A549 treated with GW870086 at 1 μM for 4 hours (cell line): ENCODE data around the gene TARS2. TPM values are rescaled to one million over a fixed set of nuclear protein-coding genes. Genes with fewer than 3 reads are reported as not detected.

Source experiments
- total RNA-seq: library from RNA; stranded (reverse); fragments of 200-300 nt; extraction: Qiagen RNA extraction; gene quantifications from 5 replicates; pipeline ENCODE4 v1.2.3, GENCODE V29; 2022; ENCODE audit warnings: low read depth

The TARS2 gene, protein sequence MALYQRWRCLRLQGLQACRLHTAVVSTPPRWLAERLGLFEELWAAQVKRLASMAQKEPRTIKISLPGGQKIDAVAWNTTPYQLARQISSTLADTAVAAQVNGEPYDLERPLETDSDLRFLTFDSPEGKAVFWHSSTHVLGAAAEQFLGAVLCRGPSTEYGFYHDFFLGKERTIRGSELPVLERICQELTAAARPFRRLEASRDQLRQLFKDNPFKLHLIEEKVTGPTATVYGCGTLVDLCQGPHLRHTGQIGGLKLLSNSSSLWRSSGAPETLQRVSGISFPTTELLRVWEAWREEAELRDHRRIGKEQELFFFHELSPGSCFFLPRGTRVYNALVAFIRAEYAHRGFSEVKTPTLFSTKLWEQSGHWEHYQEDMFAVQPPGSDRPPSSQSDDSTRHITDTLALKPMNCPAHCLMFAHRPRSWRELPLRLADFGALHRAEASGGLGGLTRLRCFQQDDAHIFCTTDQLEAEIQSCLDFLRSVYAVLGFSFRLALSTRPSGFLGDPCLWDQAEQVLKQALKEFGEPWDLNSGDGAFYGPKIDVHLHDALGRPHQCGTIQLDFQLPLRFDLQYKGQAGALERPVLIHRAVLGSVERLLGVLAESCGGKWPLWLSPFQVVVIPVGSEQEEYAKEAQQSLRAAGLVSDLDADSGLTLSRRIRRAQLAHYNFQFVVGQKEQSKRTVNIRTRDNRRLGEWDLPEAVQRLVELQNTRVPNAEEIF
- total RNA-seq, result 18.9 to 21.3 TPM (median 20.6 TPM) in 5 replicates

DNA sequence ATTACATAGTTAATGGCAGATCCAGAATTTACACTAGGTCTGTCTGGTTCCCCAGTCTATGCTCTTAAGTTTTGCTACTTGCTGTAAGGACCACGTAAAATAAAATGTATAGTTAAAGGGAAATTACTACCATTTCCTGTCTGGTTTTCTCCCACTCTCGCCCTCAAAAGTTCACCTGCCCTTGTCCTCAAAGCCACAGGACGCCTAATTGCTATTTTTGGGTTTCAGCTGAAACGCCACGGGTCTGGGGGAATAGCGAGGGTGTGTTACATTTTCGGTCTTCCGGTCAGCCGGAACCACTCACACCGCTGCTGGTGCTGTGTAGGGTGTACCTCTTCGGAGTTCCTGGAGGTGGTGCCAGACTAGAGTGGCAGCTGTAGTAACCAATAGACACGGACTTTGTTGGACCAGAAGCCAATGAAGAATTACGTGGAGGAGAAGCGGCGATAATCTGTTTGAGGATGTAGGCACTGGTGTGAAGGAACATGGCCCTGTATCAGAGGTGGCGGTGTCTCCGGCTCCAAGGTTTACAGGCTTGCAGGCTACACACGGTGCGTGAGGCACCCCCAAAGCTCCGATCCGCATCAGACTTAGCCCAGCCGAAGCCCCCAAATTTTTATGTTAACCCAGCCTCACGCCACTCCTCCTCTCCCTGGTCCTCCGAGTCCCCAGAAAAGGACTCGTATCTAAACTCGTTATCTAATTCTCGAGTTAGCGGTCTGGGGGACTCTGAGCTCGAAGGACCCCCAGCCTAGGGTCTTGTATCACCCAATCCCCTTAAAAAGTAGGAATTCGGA, at the start of gene TARS2:
Gene TARS2, plus strand, starts transcription at position 454 of the 797 bp plus-strand sequence. Its CDS starts 32 bp downstream, at position 486.

DNA sequence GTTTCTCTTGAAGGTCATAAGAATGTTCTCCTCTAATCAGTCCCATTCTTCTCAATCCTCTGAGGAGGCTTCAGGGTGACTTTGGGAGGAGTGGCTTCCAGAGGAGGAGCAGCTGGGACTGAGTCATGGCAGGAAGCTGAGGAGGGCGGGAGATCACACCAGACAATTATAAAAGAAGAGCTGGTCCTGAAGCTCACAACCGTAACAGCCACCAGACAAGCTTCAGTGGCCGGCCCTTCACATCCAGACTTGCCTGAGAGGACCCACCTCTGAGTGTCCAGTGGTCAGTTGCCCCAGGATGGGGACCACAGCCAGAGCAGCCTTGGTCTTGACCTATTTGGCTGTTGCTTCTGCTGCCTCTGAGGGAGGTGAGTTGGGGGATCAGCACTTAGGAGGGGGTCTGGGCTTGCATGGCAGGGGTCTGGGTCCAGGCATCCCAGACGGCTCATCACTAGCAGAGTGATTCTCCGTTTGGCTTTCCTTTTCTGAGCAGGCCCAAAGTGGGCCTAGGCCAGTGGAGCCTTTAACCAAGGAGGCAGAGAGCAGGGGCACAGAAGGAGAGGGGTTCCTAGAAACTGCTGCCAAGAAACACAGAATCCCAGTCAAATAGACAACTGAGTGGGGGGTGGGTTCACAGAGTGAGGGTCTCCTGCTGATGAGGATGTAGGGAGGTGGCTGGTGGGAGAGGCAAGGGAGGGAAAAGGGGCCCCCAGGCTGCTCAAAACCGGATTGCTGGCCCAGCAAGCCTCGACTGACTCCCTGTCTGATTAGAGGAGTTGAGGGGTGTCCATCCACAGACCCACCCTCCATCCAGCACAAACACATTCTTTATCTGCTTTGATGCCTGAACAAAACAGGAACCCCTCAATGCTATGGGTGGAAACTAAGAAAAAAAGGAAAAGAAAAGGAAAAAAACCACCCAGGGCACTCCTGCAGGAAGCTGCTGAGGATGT, 21.0 kb downstream of the TARS2 start, which contains the start of gene ECM1:
Gene ECM1, plus strand, starts transcription at position 198 of the 953 bp plus-strand sequence. Its CDS starts 101 bp downstream, at position 299.

GRCh38 chr1:150515328-150516049, 28.3 kb downstream of the TARS2 start, which contains the start of gene FALEC:
TSS of gene FALEC (plus strand) at chr1:150515752.

DNA sequence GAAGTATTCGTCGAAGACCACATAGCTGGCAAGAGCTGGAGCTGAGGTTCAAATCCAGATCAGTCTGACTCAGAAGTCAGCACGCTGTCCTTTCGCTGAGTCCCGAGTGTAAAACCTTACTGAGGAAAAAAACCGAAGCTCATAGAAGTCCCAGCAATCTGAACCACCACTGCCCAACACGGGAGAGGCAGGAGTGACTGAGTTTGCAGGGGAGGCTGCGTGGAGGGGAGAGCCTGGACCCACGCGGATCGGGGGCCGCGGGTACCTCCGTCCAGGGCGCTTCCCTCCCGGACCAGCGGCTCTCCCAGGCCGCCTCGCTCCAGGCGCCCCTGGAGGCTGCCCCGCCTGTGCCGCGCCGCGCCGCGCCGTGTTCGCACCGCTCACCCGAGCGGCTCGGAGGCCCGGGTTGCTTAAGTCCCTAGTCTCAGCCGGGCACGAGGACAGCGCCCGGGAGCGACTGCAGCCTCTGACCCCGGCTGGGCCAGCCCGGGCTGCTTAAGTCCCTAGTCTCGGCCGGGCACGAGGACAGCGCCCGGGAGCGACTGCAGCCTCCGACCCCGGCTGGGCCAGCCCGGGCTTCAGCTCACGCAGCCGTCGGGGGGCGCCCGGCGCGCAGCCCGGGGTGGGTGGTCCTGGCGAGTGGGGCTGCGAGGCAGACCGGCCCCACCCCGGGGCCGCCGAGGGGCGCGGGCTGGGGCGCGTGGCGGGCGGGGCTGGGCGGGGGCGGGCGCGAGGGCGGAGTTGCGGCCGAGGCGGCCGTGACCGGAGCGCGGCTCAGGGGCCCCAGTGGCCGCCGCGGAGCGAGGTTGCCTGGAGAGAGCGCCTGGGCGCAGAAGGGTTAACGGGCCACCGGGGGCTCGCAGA, 61.6 kb downstream of the TARS2 start, which contains the start of gene ADAMTSL4:
Gene ADAMTSL4, plus strand, starts transcription at position 777 of the 864 bp plus-strand sequence. CDS start 2,881 bp downstream, outside the sequence.

Other genes with a start within 250 kb of the TARS2 start
- not detected in 5 replicates for gene CA14, start 229.6 kb upstream of the TARS2 start, total RNA-seq
- 124 to 143 TPM (median 139 TPM) in 5 replicates for gene APH1A, start 218.4 kb upstream of the TARS2 start, total RNA-seq
- 0.31 to 0.38 TPM (median 0.34 TPM) in 4 of 5 replicates, not detected in the other for gene C1orf54, start 214.6 kb upstream of the TARS2 start, total RNA-seq
- gene CIART, start 204.9 kb upstream of the TARS2 start, total RNA-seq, result 0.97 to 2.4 TPM (median 1.3 TPM) in 5 replicates
- 82.1 to 87.8 TPM (median 84.2 TPM) in 5 replicates for gene MRPS21, start 193.6 kb upstream of the TARS2 start, total RNA-seq
- 51.5 to 56.0 TPM (median 52.2 TPM) in 5 replicates for gene PRPF3, start 165.9 kb upstream of the TARS2 start, total RNA-seq
- gene RPRD2, start 123.3 kb upstream of the TARS2 start, total RNA-seq, result 12.5 to 15.2 TPM (median 14.3 TPM) in 5 replicates
- 1.7 to 3.1 TPM (median 2.1 TPM) in 5 replicates for gene ECM1, start 20.7 kb downstream of the TARS2 start, total RNA-seq
- 0.32 TPM in 1 of 5 replicates, not detected in the others for gene FALEC, start 28.3 kb downstream of the TARS2 start, total RNA-seq
- 3.1 to 7.2 TPM (median 5.2 TPM) in 5 replicates for gene ADAMTSL4, start 62.0 kb downstream of the TARS2 start, total RNA-seq
- gene MCL1, start 92.2 kb downstream of the TARS2 start, total RNA-seq, result 195 to 266 TPM (median 252 TPM) in 5 replicates
- 130 to 149 TPM (median 131 TPM) in 5 replicates for gene ENSA, start 142.2 kb downstream of the TARS2 start, total RNA-seq
- 10.4 to 15.6 TPM (median 14.4 TPM) in 5 replicates for gene GOLPH3L, start 209.7 kb downstream of the TARS2 start, total RNA-seq
- gene HORMAD1, start 233.5 kb downstream of the TARS2 start, total RNA-seq, result 6.2 to 10.6 TPM (median 9.7 TPM) in 5 replicates